Ovary (tissue), 3 donors: ENCODE measurements around the gene CYP19A1.

Experiments
- POLR2A ChIP-seq: fragments of 450-650 bp; IDR thresholded peaks from one replicate; pipeline ENCODE4 v1.6.1; 2017; ENCODE audit warnings: antibody characterized with exemption, mild to moderate bottlenecking, moderate library complexity
- TF ChIP-seq, protein P1 (sequence below), 3 donors: fragments of 450-650 bp in 2 of 3; fragments of 200-600 bp in 1 of 3; IDR thresholded peaks; one replicate each; pipeline versions ENCODE4 v1.5.1 to v1.8.0; 2016 to 2022; ENCODE audit warnings: antibody characterized with exemption in 3 of 3, mild to moderate bottlenecking in 1 of 3
- donor health status: DM: no; HTN: no; CAD: no.

DNA sequence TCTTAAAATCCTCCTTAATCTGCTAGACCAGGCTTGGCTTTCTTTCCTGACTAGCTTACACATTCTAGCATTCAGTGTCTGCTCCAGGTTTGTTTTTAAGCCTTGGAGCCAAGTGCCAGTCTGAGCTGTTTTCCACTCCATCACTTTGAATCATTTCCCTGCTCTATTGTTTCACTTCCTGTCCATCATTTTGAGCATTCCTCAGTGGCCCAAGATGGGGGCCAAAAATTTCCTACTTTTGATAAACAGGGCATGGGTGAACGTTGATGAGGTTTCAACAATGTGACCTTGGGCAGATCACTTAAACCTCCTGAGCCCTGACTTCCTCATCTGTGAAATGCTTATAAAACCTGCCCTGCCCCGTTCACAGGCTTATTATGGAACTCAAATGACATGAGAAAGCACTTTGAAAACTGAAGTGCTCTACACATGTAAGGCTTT is 4.4 kb downstream of the CYP19A1 start:
- TF ChIP-seq, protein P1, sequence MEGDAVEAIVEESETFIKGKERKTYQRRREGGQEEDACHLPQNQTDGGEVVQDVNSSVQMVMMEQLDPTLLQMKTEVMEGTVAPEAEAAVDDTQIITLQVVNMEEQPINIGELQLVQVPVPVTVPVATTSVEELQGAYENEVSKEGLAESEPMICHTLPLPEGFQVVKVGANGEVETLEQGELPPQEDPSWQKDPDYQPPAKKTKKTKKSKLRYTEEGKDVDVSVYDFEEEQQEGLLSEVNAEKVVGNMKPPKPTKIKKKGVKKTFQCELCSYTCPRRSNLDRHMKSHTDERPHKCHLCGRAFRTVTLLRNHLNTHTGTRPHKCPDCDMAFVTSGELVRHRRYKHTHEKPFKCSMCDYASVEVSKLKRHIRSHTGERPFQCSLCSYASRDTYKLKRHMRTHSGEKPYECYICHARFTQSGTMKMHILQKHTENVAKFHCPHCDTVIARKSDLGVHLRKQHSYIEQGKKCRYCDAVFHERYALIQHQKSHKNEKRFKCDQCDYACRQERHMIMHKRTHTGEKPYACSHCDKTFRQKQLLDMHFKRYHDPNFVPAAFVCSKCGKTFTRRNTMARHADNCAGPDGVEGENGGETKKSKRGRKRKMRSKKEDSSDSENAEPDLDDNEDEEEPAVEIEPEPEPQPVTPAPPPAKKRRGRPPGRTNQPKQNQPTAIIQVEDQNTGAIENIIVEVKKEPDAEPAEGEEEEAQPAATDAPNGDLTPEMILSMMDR (IDR thresholded peaks at IDR 0.05) = no peak
- TF ChIP-seq POLR2A = no peak
